ENCODE measurements around the gene ALG1.

Gene ALG1

DNA sequence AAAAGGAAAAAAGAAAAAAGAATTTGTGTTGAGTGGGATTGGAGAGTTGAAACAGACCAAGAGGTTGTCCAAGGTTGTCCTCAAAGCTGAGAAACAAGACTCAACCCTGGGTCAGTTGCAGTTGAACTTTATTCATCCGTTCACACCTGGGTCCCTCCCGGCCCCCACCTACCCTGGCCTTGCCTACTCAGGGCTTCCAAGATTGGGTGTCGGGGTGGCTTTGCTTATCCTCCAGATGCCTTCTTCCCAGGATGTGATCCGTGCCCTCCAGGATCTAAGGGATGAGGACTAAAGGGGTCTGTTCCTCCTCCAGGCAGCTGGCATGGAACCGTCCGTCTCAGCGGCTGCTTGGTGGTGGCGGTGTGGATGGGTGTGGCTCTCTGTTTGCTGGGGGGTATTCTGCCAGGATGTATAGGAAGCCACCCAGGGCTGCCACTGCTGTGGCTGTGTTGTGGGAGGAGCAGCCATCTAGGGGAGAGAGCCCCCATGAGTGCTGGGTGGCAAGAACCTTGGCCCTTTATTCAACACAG, 27.6 kb upstream of the ALG1 start:
- in situ Hi-C loops (cut with HindIII; ENCODE audit: low sequenced_read_pairs), result loop anchor here (25.0 kb wide), 1 partner anchor 532 kb away; no protein-coding TSS in a partner anchor

DNA sequence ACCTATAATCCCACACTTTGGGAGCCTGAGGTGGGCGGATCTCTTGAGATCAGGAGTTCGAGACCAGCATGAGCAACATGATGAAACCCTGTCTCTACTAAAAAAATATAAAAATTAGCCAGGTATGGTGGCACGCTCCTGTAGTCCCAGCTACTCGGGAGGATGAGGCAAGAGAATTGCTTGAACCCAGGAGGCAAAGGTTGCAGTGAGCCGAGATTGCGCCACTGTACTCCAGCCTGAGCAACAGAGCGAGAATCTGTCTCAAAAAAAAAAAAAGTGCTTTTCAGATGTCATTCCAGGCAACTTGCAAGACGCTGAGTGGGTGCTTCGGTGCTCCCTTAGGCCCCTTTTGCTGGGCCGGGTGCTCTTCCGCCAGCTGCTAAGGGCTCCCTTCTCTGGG, 27.1 kb upstream of the ALG1 start:
- in situ Hi-C loops (cut with HindIII; ENCODE audit: low sequenced_read_pairs), result loop anchor here (25.0 kb wide), 1 partner anchor 532 kb away; no protein-coding TSS in a partner anchor

DNA sequence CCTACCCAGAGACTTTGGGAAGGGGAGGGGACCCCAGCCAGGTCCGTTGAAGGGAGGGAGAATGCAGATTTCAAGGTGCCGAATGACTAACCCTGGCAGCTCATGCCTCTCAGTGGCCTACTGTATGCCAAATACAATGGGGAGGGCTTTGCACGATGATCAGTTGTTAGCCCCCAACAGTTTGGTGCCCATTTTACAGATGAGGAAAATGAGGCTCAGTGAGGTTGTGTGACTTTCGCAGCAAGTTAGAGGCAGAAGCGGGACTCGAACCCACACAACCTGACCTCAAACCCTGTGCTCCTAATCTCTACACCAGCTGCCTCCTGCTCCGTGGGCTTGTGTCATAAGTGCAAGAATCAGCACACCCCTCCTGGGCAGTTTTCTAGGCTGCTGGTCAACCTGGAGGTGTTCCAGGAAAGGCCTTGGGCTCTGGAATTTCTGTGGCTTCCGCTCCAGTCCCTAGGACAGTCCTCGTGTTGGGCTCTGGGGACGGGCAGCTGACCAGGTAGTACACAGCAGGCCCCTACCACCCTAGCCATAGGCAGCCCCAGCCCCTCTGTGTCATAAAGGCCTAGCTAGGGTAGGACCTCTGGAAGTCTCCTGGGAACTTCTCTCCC, 26.0 kb upstream of the ALG1 start:
- in situ Hi-C loops (cut with HindIII; ENCODE audit: low sequenced_read_pairs), result loop anchor here (25.0 kb wide), 1 partner anchor 533 kb away; no protein-coding TSS in a partner anchor

DNA sequence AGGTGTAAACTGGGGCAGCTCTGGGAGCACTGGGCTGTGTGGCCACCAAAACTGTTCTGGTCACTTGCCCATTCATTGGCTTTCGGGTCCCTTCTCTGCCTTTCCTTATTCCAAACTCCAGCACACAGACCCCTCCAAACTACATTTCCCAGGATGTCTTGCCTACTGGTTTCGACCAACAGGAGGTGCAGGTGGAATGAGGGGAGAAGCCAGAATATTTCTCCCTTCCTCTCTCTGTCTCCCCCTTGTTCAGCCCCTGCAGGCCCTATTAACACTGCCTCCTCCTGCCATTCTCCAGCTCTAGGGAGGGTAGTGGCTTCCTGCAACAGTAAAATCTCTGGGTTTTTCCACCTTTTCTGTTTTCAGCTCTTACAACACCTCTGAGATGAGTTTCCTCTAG, 24.7 kb upstream of the ALG1 start:
- in situ Hi-C loops (cut with HindIII; ENCODE audit: low sequenced_read_pairs), result loop anchor here (25.0 kb wide), 1 partner anchor 535 kb away; no protein-coding TSS in a partner anchor

DNA sequence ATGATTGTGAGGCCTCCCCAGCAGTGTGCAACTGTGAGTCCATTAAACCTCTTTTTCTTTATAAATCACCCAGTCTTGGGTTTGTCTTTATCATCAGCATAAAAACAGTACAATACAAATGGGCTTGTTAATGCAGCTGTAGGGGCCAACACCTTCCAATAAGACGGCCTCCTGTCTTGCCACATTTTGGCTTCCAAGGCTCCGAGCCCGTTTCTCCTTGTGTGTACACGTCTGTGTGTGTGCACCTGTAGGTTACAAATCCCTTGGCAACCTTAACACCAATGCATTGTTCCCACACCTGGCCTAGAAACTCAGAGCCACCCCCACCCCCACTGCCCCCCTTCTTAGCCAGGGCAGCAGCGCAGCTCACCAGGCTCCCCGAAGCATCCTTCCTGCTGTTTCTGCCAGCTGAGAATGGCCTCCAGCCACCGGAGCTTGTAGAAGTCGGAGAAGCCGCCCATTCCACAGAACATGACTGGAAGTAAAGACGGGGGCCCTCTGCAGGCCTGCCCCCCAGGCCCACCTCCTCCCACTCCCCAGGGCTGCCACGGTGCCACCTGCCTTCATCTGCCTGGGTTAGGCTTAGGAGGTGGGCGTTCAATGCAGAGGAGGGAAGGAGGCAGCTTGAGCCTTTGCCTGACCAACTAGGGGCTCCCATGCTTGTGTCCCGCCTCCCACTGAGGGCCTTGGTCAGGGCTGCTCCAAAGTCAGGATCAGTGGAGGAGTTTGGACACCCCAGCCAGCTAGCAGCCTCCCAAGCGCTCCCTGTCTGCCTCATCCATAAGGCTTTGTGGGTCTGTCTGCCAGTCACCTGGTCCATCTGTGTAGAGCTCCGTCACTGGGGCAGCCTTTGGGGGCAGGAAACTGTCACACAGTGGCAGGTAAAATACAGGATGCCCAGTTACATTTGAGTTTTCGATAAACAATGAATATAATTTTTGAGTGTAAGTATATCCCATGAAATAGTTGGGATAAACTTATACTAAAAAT, 16.5 kb upstream of the ALG1 start:
- in situ Hi-C loops (cut with HindIII; ENCODE audit: low sequenced_read_pairs), result no loop called here

DNA sequence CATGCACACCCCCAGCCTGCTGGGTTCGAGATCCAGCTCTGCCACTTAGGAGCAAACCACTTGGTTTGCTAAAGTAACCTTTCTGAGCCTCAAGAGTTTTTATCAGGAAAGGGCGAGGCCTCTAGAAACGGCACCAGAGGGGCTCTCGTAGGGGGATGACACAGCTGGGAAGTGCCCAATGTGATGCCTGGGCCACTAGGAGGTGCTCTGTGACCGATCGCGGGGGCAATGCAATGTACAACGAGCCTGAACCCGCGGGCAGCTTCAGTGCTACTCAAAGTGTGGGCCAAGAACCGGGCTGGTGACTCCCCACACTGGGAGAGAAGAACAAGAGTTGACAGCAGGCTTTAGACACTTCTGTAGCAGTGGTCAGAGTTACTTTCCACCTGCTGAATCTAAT, 15.3 kb upstream of the ALG1 start:
- in situ Hi-C loops (cut with HindIII; ENCODE audit: low sequenced_read_pairs), result no loop called here

DNA sequence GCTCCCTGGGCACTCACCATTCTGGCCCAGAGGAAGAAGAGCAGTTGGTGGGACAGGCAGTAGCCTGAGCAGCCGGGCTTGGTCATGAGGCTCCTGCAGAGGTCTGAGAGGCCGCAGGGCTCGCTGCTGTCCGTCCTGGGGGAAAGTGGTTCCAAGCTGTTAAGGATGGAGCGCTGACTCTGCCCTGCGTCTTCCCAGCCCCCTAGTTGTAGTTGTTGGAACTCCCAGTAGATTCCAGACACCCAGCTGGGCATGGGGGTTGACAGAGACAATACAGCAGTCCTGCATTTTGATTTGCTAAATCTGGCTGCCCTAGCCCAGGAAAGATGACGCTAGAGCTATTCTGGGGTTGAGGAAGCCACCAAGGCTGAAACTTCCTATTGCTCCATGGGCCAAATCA, 13.2 kb upstream of the ALG1 start:
- in situ Hi-C loops (cut with HindIII; ENCODE audit: low sequenced_read_pairs), result no loop called here

DNA sequence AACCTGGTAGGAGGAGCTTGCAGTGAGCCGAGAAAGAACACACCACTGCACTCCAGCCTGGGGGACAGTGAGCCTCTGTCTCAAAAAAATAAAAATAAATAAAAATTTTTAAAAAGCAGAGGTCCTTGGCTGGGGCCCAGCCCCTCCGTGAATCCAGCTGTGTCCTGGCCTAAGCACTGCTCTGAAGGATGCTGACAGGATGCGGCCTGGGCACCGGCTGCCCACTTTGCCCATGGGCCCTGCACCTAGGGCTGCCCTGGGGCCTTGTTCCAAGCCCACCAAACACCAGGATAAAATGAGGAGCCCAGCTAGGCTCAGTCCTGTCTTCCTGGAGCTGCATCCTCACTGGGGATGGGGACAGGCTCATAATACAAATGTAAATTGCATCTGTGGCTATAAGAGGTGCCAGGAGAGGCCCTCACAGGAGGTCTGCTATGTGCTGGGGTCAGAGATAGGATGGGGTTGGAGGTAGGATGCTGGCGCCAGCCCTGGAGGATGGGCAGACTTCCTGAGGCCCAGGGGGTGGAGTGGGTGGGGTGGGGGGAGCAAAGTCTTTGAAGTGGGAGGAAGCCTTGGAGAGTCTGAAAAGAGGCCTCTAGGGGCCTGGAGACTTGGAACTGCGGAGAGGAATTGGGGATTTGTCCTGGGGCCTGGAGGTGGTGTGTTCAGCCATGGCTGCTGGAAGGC, 12.1 kb upstream of the ALG1 start:
- in situ Hi-C loops (cut with HindIII; ENCODE audit: low sequenced_read_pairs), result no loop called here

DNA sequence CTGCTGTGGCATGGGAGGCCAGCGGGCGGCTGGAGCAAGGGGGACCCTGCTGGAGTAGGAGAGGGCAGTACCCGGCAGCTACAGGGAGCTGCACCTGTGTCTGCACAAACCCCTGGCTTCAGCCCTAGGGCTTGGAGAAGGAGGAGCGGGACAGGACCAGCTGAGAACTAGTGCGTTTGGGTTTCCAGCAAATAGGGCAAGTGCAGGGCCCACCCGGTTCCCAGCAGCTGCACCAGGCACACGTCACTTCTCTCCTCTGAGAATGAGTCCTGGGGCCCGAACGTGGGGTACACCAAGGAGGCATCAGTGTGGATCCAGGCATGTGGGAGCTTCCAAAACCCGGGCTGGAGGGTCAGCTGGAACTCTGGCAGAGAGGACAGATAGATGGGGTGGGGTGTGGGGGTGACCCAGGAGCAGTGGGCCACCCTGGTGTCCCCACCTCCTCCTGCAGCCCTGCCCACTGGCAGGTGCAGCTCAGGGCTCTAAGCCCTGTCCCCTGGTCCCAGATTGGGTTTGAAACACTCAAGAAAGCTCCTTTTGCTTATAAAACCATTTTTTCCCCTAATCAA, 11.5 kb upstream of the ALG1 start:
- in situ Hi-C loops (cut with HindIII; ENCODE audit: low sequenced_read_pairs), result no loop called here

DNA sequence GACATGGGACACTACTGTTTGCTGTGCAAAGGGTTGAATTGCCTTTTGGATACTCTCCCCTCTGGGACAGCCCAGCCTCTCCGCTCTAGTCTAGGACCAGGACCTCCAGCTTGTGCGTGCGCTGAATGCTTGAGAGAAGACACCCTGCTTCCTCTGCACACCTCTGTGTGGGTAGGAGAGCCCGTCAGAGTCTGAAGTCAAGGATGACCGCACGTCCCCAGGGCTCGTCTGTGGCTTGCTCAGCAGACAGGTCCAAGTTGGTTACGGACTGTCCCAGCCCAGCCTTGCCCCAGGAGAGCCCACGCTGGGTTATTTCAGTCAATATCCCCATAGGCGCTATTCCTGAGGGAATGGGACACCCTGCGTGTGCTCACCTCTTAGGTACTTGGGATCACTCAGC, 9.6 kb upstream of the ALG1 start:
- in situ Hi-C loops (cut with HindIII; ENCODE audit: low sequenced_read_pairs), result no loop called here

DNA sequence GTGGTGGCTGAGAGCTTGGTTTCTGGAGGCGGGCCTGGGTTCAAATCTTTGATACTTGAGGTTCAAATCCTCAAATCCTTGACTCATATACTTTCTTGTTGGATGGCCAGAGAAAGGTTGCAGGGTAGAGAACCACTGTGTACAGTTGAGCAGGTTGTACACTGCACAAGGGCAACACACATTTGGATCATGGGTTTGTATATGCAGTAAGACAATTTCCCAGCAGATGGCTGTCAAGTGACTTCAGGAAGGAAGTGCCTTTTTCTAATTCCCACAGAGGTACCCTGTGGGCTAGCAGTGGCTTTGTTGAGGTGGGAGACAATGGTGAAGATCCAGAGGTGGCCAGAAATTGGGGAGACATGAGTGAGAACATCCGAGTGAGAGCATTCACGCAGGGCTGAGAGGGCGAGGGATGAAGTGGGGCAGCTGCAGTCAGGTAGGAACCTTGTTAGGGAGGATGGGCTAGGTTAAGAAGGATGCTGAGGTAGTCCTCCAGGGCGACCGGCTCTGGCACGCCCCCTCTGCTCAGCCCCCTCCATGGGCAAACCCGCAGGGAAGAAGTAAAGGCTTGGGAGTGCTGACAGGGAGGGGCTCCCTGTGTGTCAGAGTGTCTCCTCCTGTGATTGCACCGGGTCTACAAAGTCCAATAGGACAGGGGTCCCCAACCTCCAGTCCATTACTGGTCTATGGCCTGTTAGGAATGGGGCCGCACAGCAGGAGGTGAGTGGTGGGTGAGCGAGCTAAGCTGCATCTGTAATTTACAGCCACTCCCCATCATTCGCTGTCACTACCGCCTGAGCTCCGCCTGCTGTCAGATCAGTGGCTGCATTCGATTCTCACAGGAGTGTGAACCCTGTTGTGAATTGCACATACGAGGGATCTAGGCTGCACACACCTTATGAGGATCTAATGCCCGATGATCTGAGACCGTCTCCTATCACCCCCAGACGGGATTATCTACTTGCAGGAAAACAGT, 8.6 kb upstream of the ALG1 start:
- in situ Hi-C loops (cut with HindIII; ENCODE audit: low sequenced_read_pairs), result no loop called here

DNA sequence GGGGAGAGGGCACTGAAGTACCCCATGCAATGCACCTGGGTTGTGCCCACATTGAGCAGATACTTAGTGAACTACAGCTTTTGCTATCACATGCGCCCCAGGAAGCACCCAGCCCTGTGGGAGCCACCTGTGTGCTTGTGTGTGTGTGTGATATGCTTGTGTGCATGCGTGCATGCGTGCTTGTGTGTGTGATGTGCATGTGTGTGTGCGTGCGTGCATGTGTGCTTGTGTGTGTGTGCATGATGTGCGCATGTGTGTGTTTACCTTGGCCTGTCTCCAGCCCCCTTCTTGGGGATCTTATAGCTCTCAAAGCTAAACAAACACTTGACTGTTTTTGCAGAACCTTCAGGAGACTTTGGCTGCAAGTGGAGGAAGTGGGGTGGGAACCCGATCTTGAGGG, 6.7 kb upstream of the ALG1 start:
- in situ Hi-C loops (cut with HindIII; ENCODE audit: low sequenced_read_pairs), result no loop called here

DNA sequence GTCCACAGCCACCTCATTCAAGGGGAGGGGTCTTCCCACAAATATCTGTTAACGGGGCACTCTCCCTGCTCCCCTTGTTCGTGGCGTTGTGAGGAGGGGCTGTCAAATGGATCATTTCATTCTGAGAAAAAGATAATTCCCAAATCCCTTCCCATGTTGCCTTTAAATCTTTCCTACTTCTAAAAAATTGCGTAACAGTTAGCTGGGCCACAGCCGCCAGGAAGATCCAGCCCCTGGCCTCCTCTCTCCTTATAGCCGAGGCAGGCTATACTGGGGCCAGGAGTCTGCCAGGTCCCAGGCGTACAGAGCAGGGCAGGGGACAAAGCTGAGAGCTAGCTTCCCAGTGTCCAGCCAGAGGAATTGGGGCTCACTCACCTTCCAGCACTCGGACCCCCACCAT, 6.3 kb upstream of the ALG1 start:
- in situ Hi-C loops (cut with HindIII; ENCODE audit: low sequenced_read_pairs), result no loop called here

DNA sequence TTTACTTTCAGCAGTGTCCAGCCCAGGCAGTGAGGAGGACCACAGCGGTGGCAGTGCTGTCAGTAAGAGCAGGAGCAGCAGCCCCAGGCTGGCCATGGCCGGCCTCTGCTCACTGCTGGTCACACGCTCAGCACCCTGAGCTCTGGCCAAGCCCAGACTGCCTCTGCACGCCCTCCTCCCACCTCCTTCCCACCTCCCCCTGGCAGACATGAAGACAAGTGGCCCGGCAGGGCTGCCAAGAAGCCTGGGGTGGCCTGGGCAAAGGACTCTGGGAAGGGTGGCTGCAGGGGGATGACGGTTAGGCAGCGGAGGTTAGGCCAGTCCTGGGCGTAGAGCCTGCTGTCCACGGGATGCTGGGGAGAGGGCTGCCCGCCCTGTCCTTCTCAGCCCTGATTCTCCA, 5.8 kb upstream of the ALG1 start, which contains the start of gene C16orf89:
TSS of gene C16orf89 (minus strand) at position 144 of the 400 bp plus-strand sequence. CDS start at position 96, 48 bp downstream.
- in situ Hi-C loops (cut with HindIII; ENCODE audit: low sequenced_read_pairs), result no loop called here

DNA sequence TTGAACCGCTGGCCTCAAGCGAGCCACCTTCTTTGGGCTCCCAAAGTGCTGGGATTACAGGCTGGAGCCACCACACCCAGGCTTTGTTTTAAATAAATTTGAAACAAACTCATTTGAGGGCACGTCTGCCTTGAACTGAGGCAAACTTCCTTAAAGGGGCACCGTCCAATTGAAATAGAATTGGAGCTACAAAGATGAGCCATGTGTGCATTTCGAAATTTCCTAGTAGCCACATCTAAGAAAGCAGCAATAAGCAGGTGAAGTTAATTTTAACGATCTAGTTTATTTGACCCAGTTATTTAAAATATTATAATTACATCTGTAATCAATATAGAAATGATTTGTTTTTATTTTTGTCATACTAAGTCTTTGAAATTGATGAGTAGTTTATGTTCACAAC, 5.1 kb upstream of the ALG1 start:
- in situ Hi-C loops (cut with HindIII; ENCODE audit: low sequenced_read_pairs), result no loop called here

DNA sequence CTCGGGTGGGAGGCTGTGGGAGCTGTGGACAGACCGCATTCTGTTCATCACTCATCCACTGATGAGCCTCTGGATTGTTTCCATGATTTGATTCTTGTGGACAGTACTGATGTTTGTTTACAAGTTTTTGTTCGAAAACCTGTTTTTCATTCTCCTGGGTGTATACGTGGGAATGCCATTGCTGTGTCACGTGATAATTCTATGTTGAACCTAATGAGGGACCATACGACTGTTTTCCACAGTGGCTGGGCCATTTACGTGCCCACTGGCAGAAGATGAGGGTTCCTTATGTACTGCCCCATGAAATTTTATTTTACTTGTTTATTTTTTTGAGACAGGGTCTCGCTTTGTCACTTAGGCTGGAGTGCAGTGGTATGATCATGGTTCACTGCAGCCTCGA, 2.6 kb upstream of the ALG1 start:
- in situ Hi-C loops (cut with HindIII; ENCODE audit: low sequenced_read_pairs), result no loop called here

DNA sequence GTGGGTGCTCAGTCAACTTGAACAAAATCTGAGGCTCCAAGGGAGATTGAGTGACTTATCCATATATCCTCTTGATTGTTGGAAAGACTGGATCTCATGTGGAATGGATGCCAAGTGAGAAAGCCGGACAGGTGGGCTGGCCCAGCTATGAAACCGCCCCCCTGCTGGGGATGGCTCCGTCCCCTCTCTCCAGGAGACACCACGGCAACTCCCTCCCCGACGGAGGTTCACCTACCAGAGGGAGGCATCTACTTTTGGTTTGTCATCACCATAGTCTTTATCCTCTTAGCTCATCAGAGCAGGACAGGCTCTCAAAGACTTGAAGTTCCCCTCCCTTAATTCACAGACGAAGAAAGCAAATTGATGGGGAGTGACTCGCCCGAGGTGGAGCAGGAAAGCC, 1.8 kb upstream of the ALG1 start:
- in situ Hi-C loops (cut with HindIII; ENCODE audit: low sequenced_read_pairs), result no loop called here

DNA sequence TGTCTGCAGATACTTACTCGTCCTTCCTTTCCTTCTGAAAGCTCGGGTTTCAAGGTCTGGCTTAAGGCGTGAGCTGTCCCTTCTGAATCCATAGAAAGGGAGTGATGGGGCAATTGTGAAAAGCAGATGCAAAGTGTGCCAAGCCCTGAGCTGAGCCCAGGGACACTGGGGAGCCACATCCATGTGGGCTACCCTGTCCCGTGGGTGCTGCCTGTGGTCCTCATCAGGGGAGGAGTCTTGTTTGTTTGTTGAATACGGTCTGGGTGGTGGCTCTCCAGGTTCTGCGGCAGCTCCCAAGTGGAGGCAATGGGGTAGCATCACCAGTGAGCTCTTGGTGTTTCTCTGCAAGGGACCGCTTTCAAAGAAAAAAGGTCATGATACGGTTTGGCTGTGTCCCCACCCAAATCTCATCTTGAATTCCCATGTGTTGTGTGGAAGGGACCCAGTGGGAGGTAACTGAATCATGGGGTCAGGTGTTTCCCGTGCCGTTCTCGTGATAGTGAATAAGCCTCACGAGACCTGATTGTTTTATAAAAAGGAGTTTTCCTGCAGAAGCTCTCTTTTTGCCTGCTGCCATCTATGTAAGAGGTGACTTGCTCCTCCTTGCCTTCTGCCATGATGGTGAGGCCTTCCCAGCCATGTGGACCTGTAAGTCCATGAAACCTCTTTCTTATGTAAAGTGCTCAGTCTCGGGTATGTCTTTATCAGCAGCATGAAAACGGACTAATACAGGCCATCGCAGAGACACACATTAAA, 1.0 kb upstream of the ALG1 start:
- in situ Hi-C loops (cut with HindIII; ENCODE audit: low sequenced_read_pairs), result no loop called here

DNA sequence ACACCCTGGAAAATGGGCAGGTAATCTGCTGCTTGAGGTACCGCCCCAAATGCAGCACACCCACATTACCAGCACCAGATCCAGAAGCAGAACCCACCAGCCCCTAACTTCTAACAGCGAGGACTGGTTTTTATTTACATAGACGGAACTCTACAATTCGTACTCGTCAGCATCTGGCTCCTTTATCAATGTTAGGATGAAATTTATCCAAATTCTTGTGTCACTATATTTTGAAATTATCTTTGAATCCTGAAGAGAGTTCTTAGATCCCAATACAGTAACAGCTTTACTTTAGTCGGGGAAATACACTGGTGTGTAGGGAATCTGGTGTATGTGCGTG, 332 bp upstream of the ALG1 start:
- in situ Hi-C loops (cut with HindIII; ENCODE audit: low sequenced_read_pairs), result no loop called here

Data from DLD1 (cell line).